Neural cell (in vitro differentiated cells): ENCODE results near the gene VPREB1. TPM values are rescaled to one million over a fixed set of nuclear protein-coding genes. Genes with fewer than 3 reads are reported as not detected.
"Not testable (repeated sequence)": the region's sequence is repeated elsewhere in the genome, so short reads cannot be mapped to it uniquely, and the experiment has no call there.

Experiments
- H2AFZ ChIP-seq: fragments of 200-600, 300-800 bp; sonication (generic), shearing (Covaris generic); 2 replicates; pipeline ENCODE4 v1.6.0; 2014; ENCODE audit warnings: low read depth, mild to moderate bottlenecking, antibody characterized with exemption, low read length, moderate library complexity
- H3F3A ChIP-seq: fragments of 200-600 bp; shearing (Covaris generic); 2 replicates; pipeline ENCODE4 v1.6.1; 2016; ENCODE audit warnings: mild to moderate bottlenecking, moderate library complexity, mixed read lengths, antibody characterized with exemption, low read length; ENCODE audit not compliant: insufficient read depth, poor library complexity, severe bottlenecking
- H3K27ac ChIP-seq: fragments of 200-600, 300-800 bp; sonication (generic), shearing (Covaris generic); 2 replicates; pipeline ENCODE4 v1.5.1; 2014; ENCODE audit warnings: mild to moderate bottlenecking, low read length, moderate library complexity
- H3K27me3 ChIP-seq: fragments of 300-800, 200-600 bp; sonication (generic), shearing (Covaris generic); 2 replicates; pipeline ENCODE4 v1.6.0; 2014; ENCODE audit warnings: mild to moderate bottlenecking, low read depth, low read length, moderate library complexity; ENCODE audit not compliant: insufficient read depth
- H3K36me3 ChIP-seq: fragments of 300-800, 200-600 bp; sonication (generic), shearing (Covaris generic); 2 replicates; pipeline ENCODE4 v1.5.1; 2014; ENCODE audit warnings: mild to moderate bottlenecking, antibody characterized with exemption, low read length, moderate library complexity; ENCODE audit not compliant: insufficient read depth
- H3K4me2 ChIP-seq: fragments of 300-800, 200-600 bp; sonication (generic), shearing (Covaris generic); 2 replicates; pipeline ENCODE4 v1.6.0; 2014; ENCODE audit warnings: mild to moderate bottlenecking, low read length
- H3K4me3 ChIP-seq: fragments of 300-800, 200-600 bp; sonication (generic), shearing (Covaris generic); 2 replicates; pipeline ENCODE4 v1.5.1; 2014; ENCODE audit warnings: mild to moderate bottlenecking, low read length, moderate library complexity
- H3K79me2 ChIP-seq: fragments of 200-600 bp; shearing (Covaris generic); replicated peaks from 2 replicates; pipeline ENCODE4 v1.6.0; 2014; ENCODE audit warnings: mild to moderate bottlenecking, low read length, moderate library complexity; ENCODE audit not compliant: insufficient read depth
- H3K9ac ChIP-seq: fragments of 300-800, 200-600 bp; sonication (generic), shearing (Covaris generic); 2 replicates; pipeline ENCODE4 v1.6.1; 2016; ENCODE audit warnings: mild to moderate bottlenecking, low read length, mixed read lengths
- H3K9me2 ChIP-seq: fragments of 200-600 bp; shearing (Covaris generic); 2 replicates; pipeline ENCODE4 v1.6.1; 2016; ENCODE audit warnings: mild to moderate bottlenecking, low read length, mixed read lengths; ENCODE audit not compliant: insufficient read depth
- H3K9me3 ChIP-seq: fragments of 200-600, 300-800 bp; sonication (generic), shearing (Covaris generic); 2 replicates; pipeline ENCODE4 v1.6.1; 2016; ENCODE audit warnings: mild to moderate bottlenecking, mixed run types, low read length, moderate library complexity, mixed read lengths
- H4K20me1 ChIP-seq: fragments of 200-600 bp; shearing (Covaris generic); 2 replicates; pipeline ENCODE4 v1.6.1; 2016; ENCODE audit warnings: mild to moderate bottlenecking, mixed run types; ENCODE audit not compliant: insufficient read depth
- CTCF ChIP-seq: fragments of 450-650 bp; IDR thresholded peaks from 2 replicates; pipeline ENCODE4 v1.5.1; 2014; ENCODE audit warnings: antibody characterized with exemption, mild to moderate bottlenecking, moderate library complexity; ENCODE audit not compliant: poor library complexity, severe bottlenecking
- EP300 ChIP-seq: fragments of 450-650 bp; conservative IDR thresholded peaks from 2 replicates; pipeline ENCODE4 v1.6.1; 2014; ENCODE audit warnings: antibody characterized with exemption, mild to moderate bottlenecking, moderate library complexity; ENCODE audit not compliant: poor library complexity, severe bottlenecking
- EZH2 ChIP-seq: fragments of 200-600, 300-800 bp; shearing (Covaris generic), sonication (generic); IDR thresholded peaks from 2 replicates; pipeline ENCODE4 v1.6.1; 2014; ENCODE audit warnings: antibody characterized with exemption, low read length, borderline replicate concordance, mild to moderate bottlenecking; ENCODE audit not compliant: insufficient read depth, poor library complexity, severe bottlenecking
- MXI1 ChIP-seq: fragments of 450-650 bp; conservative IDR thresholded peaks from 2 replicates; pipeline ENCODE4 v1.6.1; 2014; ENCODE audit warnings: antibody characterized with exemption, mild to moderate bottlenecking; ENCODE audit not compliant: poor library complexity, severe bottlenecking
- RAD21 ChIP-seq: fragments of 450-650 bp; conservative IDR thresholded peaks from 2 replicates; pipeline ENCODE4 v1.6.1; 2014; ENCODE audit warnings: antibody characterized with exemption, mild to moderate bottlenecking, moderate library complexity
- REST ChIP-seq: IDR thresholded peaks from 2 replicates; pipeline ENCODE4 v1.6.1; 2012; ENCODE audit warnings: borderline replicate concordance
- SMC3 ChIP-seq: fragments of 450-650 bp; conservative IDR thresholded peaks from 2 replicates; pipeline ENCODE4 v1.6.1; 2014; ENCODE audit warnings: antibody characterized with exemption, mild to moderate bottlenecking, moderate library complexity; ENCODE audit not compliant: poor library complexity
- TAF1 ChIP-seq: IDR thresholded peaks from 2 replicates; pipeline ENCODE4 v1.6.1; 2012; ENCODE audit warnings: low read depth
- polyA plus RNA-seq: library from polyadenylated mRNA; depleted of rRNA; stranded (reverse); fragments of >200 nt; gene quantifications from 2 replicates; pipeline ENCODE4 v1.2.3, GENCODE V29; 2014

VPREB1 gene
- polyA plus RNA-seq, 1 donor from 2014 or later: not detected

GRCh38 chr22:22246706-22247105 lies 2.1 kb downstream of the VPREB1 start:
- Histone ChIP-seq H3K79me2 (no peaks in the 10 kb centered on the region), H3K27me3 (peaks cover 43% of the 10 kb centered on the region), H3K9me2 (no peaks in the 10 kb centered on the region), H3K36me3 (no peaks in the 10 kb centered on the region), H3K4me2 (no peak overlapping the region), H4K20me1 (no peaks in the 10 kb centered on the region), H3K4me3 (no peak overlapping the region), H3K9me3 (no peaks in the 10 kb centered on the region), H3K9ac (no peak overlapping the region), H2AFZ (no peak overlapping the region), H3K27ac (no peak overlapping the region), H3F3A (no peaks in the 10 kb centered on the region)
- no peak for TF ChIP-seq TAF1
- TF ChIP-seq CTCF: no peak
- TF ChIP-seq SMC3: no peak
- no peak for TF ChIP-seq EZH2
- no peak for TF ChIP-seq RAD21

- no peaks in the 10 kb centered on the region for H3K79me2 ChIP-seq
- H3K4me3 ChIP-seq: no peak overlapping the region
- no peaks in the 10 kb centered on the region for H3K9me3 ChIP-seq
- H3F3A ChIP-seq: no peaks in the 10 kb centered on the region
- H3K9me2 ChIP-seq: no peaks in the 10 kb centered on the region
- H2AFZ ChIP-seq: no peak overlapping the region
- H3K27ac ChIP-seq: no peak overlapping the region
- H3K27me3 ChIP-seq: peaks cover 28% of the 10 kb centered on the region
- no peaks in the 10 kb centered on the region for H4K20me1 ChIP-seq
- H3K36me3 ChIP-seq: no peaks in the 10 kb centered on the region
- no peak overlapping the region for H3K9ac ChIP-seq
- TF ChIP-seq MXI1 (no peak), CTCF (no peak), EZH2 (no peak), TAF1 (no peak), RAD21 (no peak), SMC3 (no peak), EP300 (no peak), REST (no peak)
- H3K4me2 ChIP-seq: no peak overlapping the region
Observed at GRCh38 chr22:22248878-22249277, 4.3 kb downstream of the VPREB1 start.

- not testable (repeated sequence) for H4K20me1 ChIP-seq, H3K9ac ChIP-seq, H3K4me2 ChIP-seq, H3F3A ChIP-seq, H2AFZ ChIP-seq, H3K27ac ChIP-seq, H3K9me2 ChIP-seq, H3K9me3 ChIP-seq, H3K36me3 ChIP-seq, H3K79me2 ChIP-seq, H3K4me3 ChIP-seq
- H3K27me3 ChIP-seq: peaks cover 27% of the 10 kb centered on the region
Observed at GRCh38 chr22:22250651-22251050, 6.1 kb downstream of the VPREB1 start.

- H3K27ac ChIP-seq, H3K4me2 ChIP-seq, H3K79me2 ChIP-seq, H3K9ac ChIP-seq, H3K36me3 ChIP-seq, H3K9me2 ChIP-seq, H3F3A ChIP-seq, H4K20me1 ChIP-seq, H3K9me3 ChIP-seq, H2AFZ ChIP-seq, H3K4me3 ChIP-seq, H3K27me3 ChIP-seq: not testable (repeated sequence)
Observed at GRCh38 chr22:22256133-22256532, 11.5 kb downstream of the VPREB1 start.
